ENCODE data around the gene LDLR. TPM values are rescaled to one million over a fixed set of nuclear protein-coding genes. Genes with fewer than 3 reads are reported as not detected.
"Not testable (repeated sequence)": the region's sequence is repeated elsewhere in the genome, so short reads cannot be mapped to it uniquely, and the experiment has no call there.

LDLR gene
- total RNA-seq, 1 experiment from 2014 or later = 118 TPM

GRCh38 chr19:11105014-11105636 is 15.9 kb downstream of the LDLR start:
- DNase-seq (ENCODE audit: low spot score) = no peak

- DNase-seq (ENCODE audit: low spot score) = no peak
These were observed 17.2 kb downstream of the LDLR start for GRCh38 chr19:11106477-11106876.

- no peak for DNase-seq (ENCODE audit: low spot score)
These were observed 19.5 kb downstream of the LDLR start for GRCh38 chr19:11108746-11109145.

DNA sequence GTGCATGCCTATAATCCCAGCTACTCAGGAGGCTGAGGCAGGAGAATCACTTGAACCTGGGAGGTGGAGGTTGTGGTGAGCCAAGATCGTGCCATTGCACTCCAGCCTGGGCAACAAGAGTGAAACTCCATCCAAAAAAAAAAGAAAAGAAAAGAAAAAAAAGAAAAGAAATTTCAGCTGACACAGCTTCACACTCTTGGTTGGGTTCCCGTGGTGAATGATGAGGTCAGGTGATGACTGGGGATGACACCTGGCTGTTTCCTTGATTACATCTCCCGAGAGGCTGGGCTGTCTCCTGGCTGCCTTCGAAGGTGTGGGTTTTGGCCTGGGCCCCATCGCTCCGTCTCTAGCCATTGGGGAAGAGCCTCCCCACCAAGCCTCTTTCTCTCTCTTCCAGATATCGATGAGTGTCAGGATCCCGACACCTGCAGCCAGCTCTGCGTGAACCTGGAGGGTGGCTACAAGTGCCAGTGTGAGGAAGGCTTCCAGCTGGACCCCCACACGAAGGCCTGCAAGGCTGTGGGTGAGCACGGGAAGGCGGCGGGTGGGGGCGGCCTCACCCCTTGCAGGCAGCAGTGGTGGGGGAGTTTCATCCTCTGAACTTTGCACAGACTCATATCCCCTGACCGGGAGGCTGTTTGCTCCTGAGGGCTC is 22.0 kb downstream of the LDLR start:
- DNase-seq (ENCODE audit: low spot score) = no peak

GRCh38 chr19:11111771-11112144 is 22.5 kb downstream of the LDLR start:
- no peak for DNase-seq (ENCODE audit: low spot score)

DNA sequence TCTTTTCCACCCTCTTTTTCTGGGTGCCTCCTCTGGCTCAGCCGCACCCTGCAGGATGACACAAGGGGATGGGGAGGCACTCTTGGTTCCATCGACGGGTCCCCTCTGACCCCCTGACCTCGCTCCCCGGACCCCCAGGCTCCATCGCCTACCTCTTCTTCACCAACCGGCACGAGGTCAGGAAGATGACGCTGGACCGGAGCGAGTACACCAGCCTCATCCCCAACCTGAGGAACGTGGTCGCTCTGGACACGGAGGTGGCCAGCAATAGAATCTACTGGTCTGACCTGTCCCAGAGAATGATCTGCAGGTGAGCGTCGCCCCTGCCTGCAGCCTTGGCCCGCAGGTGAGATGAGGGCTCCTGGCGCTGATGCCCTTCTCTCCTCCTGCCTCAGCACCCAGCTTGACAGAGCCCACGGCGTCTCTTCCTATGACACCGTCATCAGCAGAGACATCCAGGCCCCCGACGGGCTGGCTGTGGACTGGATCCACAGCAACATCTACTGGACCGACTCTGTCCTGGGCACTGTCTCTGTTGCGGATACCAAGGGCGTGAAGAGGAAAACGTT is 24.0 kb downstream of the LDLR start:
- DNase-seq (ENCODE audit: low spot score) = no peak

DNA sequence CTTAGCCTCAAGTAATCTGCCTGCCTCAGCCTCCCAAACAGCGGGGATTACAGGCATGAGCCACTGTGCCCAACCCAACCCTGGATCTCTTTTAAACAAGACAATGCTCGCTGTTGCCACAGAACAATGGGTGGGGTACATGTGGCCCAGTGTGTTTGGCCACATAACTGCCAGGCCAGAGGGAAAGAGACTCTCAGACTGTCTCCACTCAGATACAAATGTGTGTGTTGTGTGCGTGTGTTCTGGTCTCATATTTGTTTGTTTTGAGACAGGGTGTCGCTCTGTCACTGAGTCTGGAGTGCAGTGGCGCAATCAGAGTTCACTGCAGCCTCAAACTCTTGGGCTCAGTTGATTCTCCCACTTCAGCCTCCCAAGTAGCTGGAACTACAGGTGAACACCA is 25.8 kb downstream of the LDLR start:
- DNase-seq (ENCODE audit: low spot score) = no peak

DNA sequence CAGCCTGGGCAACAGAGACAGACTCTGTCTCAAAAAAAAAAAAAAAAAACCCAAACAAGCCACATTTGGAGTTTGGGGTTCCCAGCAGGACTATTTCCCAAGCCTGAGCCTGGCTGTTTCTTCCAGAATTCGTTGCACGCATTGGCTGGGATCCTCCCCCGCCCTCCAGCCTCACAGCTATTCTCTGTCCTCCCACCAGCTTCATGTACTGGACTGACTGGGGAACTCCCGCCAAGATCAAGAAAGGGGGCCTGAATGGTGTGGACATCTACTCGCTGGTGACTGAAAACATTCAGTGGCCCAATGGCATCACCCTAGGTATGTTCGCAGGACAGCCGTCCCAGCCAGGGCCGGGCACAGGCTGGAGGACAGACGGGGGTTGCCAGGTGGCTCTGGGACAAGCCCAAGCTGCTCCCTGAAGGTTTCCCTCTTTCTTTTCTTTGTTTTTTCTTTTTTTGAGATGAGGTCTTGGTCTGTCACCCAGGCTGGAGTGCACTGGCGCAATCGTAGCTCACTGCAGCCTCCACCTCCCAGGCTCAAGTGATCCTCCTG is 26.7 kb downstream of the LDLR start:
- no peak for DNase-seq (ENCODE audit: low spot score)

- no peak for DNase-seq (ENCODE audit: low spot score)
These were observed 27.2 kb downstream of the LDLR start for GRCh38 chr19:11116507-11116906.

GRCh38 chr19:11121963-11122362 is 32.7 kb downstream of the LDLR start:
- not testable (repeated sequence) for DNase-seq (ENCODE audit: low spot score)

DNA sequence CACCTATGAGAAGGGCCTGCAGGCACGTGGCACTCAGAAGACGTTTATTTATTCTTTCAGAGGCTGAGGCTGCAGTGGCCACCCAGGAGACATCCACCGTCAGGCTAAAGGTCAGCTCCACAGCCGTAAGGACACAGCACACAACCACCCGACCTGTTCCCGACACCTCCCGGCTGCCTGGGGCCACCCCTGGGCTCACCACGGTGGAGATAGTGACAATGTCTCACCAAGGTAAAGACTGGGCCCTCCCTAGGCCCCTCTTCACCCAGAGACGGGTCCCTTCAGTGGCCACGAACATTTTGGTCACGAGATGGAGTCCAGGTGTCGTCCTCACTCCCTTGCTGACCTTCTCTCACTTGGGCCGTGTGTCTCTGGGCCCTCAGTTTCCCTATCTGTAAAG is 33.9 kb downstream of the LDLR start:
- no peak for DNase-seq (ENCODE audit: low spot score)

DNA sequence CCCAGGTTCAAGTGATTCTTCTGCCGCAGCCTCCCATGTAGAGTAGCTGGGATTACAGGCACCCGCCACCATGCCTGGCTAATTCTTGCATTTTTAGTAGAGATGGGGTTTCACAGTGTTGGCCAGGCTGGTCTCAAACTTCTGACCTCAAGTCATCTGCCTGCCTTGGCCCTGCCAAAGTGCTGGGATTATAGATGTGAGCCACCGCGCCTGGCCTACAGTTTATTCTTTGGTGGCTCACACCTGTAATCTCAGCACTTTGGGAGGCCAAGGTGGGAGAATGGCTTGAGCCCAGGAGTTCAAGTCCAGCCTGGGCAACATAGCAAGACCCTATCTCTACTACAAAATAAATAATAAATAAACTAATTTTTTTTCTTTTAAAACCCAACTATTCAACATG is 34.9 kb downstream of the LDLR start:
- not testable (repeated sequence) for DNase-seq (ENCODE audit: low spot score)

GRCh38 chr19:11125994-11126685 is 36.9 kb downstream of the LDLR start:
- peak; percentile 78 for DNase-seq (ENCODE audit: low spot score)

DNA sequence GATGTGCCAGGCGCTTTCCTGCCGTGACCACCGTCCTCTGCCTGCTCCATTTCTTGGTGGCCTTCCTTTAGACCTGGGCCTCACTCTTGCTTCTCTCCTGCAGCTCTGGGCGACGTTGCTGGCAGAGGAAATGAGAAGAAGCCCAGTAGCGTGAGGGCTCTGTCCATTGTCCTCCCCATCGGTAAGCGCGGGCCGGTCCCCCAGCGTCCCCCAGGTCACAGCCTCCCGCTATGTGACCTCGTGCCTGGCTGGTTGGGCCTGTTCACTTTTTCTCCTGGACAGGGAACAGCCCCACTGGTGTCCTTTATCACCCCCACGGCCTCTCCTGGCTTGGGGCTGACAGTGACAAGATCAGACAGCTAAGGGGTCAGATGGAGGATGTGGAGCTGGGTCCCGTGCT is 38.6 kb downstream of the LDLR start:
- DNase-seq (ENCODE audit: low spot score) = no peak

DNA sequence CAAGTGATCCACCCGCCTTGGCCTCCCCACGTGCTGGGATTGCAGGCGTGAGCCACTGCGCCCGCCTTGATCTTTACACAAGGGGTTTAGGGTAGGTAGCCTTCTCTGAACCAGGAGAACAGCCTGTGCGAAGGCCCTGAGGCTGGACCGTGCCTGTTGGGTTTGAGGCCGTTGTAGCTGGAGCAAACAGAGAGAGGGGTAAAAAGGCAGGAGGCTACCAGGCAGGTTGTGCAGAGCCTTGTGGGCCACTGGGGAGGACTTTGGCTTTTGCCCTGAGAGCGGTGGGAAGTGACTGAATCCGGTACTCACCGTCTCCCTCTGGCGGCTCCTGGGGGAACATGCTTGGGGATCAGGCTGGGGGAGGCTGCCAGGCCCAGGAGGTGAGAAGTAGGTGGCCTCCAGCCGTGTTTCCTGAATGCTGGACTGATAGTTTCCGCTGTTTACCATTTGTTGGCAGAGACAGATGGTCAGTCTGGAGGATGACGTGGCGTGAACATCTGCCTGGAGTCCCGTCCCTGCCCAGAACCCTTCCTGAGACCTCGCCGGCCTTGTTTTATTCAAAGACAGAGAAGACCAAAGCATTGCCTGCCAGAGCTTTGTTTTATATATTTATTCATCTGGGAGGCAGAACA is 41.7 kb downstream of the LDLR start:
- peak; percentile 79 for DNase-seq (ENCODE audit: low spot score)

GRCh38 chr19:11131471-11131870 is 42.2 kb downstream of the LDLR start:
- no peak for DNase-seq (ENCODE audit: low spot score)

- peak; percentile 40 for DNase-seq (ENCODE audit: low spot score)
These were observed 47.3 kb downstream of the LDLR start for GRCh38 chr19:11136400-11137101.

DNA sequence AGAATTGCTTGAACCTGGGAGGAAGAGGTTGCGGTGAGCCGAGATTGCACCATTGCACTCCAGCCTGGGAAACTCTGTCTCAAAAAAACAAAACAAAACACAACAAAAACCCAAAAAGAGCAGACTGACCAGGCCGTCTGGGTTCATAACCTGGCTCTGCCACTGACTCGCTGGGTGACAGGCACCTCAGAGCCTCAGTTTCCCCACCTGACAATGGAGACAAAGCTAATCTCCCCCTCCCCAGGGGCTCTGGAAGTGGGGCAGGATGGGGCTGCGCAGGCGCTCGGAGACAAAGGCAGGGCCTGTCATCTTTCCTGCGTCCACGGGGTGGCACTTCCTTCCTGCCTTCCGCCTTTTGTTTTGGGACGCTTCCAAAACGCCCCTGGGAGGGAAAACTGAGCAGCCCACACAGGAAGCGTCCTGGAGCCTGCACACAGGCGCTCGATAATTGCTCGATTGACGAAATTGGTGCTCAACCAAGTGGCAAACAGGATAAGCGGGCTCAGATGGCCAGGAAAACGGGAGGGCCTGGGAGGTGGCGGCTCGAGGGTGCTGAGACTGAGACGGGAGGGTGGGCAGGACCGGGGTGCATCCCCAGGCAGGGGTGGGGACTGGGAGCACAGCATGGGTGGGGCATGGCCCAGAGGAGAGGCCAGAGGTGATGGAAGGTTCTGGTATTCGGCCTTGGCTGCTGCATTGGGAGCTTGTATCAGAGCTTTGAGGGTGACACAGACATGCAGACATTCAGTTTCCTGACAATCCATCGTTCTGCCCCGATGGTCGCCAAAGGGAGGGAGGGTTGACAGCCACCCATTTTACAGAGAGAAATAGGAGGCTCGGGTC is 48.5 kb downstream of the LDLR start:
- peak; percentile 84 for DNase-seq (ENCODE audit: low spot score)

GRCh38 chr19:11138601-11139300 is 49.5 kb downstream of the LDLR start:
- peak; percentile 95 for DNase-seq (ENCODE audit: low spot score)

GRCh38 chr19:11140023-11140538 is 50.8 kb downstream of the LDLR start:
- DNase-seq (ENCODE audit: low spot score) = not testable (repeated sequence)

Data from A172 (cell line).